Adrenal gland (tissue), 12 donors: ENCODE results near the gene RPTOR. TPM values are rescaled to one million over a fixed set of nuclear protein-coding genes. Genes with fewer than 3 reads are reported as not detected.

ENCODE experiments used
- DNase-seq, 7 donors: peaks; one replicate each; pipeline ENCODE4 v3.0.0-alpha.2; 2019 to 2020
- H3K27ac ChIP-seq, 5 donors: fragments of 200-600 bp; sonication (generic) in 4 of 5; 1 replicate in 3 of 5; 2 replicates in 2 of 5; pipeline versions ENCODE4 v1.5.1 to v1.8.0; 2016 to 2020; ENCODE audit warnings: mild to moderate bottlenecking in 1 of 5
- H3K27me3 ChIP-seq: fragments of 200-600 bp; 2 replicates; pipeline ENCODE4 v1.8.0; 2021
- H3K36me3 ChIP-seq, 2 donors: fragments of 200-600 bp; replicated peaks in 1 of 2; 1 replicate in 1 of 2; 2 replicates in 1 of 2; pipeline versions ENCODE4 v1.5.1 to v1.8.0; 2018 to 2022
- H3K4me1 ChIP-seq, 2 donors: fragments of 200-600 bp; replicated peaks in 1 of 2; 1 replicate in 1 of 2; 2 replicates in 1 of 2; pipeline versions ENCODE4 v1.5.1 to v1.8.0; 2018 to 2021
- H3K4me3 ChIP-seq, 4 donors: fragments of 200-600 bp; sonication (generic) in 3 of 4; one replicate each; pipeline ENCODE4 v1.5.1; 2016 to 2018
- H3K9me3 ChIP-seq, 3 donors: fragments of 200-600 bp; sonication (generic) in 1 of 3; replicated peaks in 1 of 3; 1 replicate in 2 of 3; 2 replicates in 1 of 3; pipeline versions ENCODE4 v1.5.1 to v1.8.0; 2016 to 2021
- POLR2A ChIP-seq, 2 donors: fragments of 450-650 bp; IDR thresholded peaks; one replicate each; pipeline ENCODE4 v1.6.1; 2017; ENCODE audit warnings: antibody characterized with exemption in 2 of 2, mild to moderate bottlenecking in 2 of 2, moderate library complexity in 1 of 2
- WGBS, 4 donors: extraction: QIAGEN DNeasy Blood & Tissue Kit in 2 of 4; methylation state at CpG; one replicate each; pipeline versions ENCODE4 v1.1.5 to v1.1.7; 2013 to 2017; 5-methylcytosine and 5-hydroxymethylcytosine counted together
- intact Hi-C, 2 donors: fragments of 100-400 bp; cut with DNase I; formaldehyde crosslinking; loops; one replicate each; pipeline versions ENCODE4 v1.14.1 to v1.15.0; 2022 to 2023
- polyA plus RNA-seq, 3 donors: library from polyadenylated mRNA; stranded (reverse); fragments of 200-250 nt in 2 of 3; fragments of 350-450 nt in 1 of 3; fragmentation: Illumina TruSeq in 1 of 3; extraction: RNeasy Lipid Tissue Mini Kit (QIAGEN cat#74804) in 1 of 3; gene quantifications; one replicate each; pipeline ENCODE4 v1.2.3, GENCODE V29; 2013 to 2014
- total RNA-seq, 9 donors: library from RNA; depleted of rRNA in 4 of 9; stranded (reverse); fragments of >200 nt in 4 of 9; fragments of 120-200 nt in 1 of 9; fragmentation: NEBNext Ultra II Directional in 1 of 9; extraction: Animal tissue kit (Norgen Biotek cat#: 25700) in 1 of 9; gene quantifications; one replicate each; pipeline versions ENCODE4 v1.1.0 to v1.2.4, GENCODE V29; 2013 to 2023
- TF ChIP-seq, protein P1 (sequence below), 6 experiments: fragments of 450-650 bp in 4 of 6; fragments of 200-600 bp in 2 of 6; sonication (generic) in 1 of 6; IDR thresholded peaks; 1 replicate in 5 of 6; 2 replicates in 1 of 6; pipeline versions ENCODE4 v1.5.1 to v1.8.0; 2016 to 2021; ENCODE audit warnings: antibody characterized with exemption in 6 of 6, mild to moderate bottlenecking in 2 of 6, moderate library complexity in 1 of 6
- donor health status: healthy with polysubstance abuse.
- donor health status: Bipolar disorder and iron deficiency.
- donor health status: DM: yes; HTN: yes; CAD: no.
- donor health status: DM: no; HTN: no; CAD: no.
- donor health status: DM: no; HTN: no; CAD: no.
- donor health status: DM: yes; HTN: yes; CAD: no.

The RPTOR gene
- total and polyA plus RNA-seq, 12 donors: 9.7 to 53.3 (median 29.7) TPM

GRCh38 chr17:80845863-80846671, 301.4 kb downstream of the RPTOR start:
- WGBS, 4 donors: 93 to 97% (median 94%) methylated on average over 31 to 36 of the region's 36 CpGs
- Histone ChIP-seq H3K4me3 (no peak overlapping the region), H3K4me1 (no peaks in the 10 kb centered on the region), H3K36me3 (peaks cover 0 to 7% of the 10 kb centered on the region in 2 donors), H3K27me3 (no peaks in the 10 kb centered on the region), H3K9me3 (no peaks in the 10 kb centered on the region), H3K27ac (no peak overlapping the region)
- TF ChIP-seq, protein P1, sequence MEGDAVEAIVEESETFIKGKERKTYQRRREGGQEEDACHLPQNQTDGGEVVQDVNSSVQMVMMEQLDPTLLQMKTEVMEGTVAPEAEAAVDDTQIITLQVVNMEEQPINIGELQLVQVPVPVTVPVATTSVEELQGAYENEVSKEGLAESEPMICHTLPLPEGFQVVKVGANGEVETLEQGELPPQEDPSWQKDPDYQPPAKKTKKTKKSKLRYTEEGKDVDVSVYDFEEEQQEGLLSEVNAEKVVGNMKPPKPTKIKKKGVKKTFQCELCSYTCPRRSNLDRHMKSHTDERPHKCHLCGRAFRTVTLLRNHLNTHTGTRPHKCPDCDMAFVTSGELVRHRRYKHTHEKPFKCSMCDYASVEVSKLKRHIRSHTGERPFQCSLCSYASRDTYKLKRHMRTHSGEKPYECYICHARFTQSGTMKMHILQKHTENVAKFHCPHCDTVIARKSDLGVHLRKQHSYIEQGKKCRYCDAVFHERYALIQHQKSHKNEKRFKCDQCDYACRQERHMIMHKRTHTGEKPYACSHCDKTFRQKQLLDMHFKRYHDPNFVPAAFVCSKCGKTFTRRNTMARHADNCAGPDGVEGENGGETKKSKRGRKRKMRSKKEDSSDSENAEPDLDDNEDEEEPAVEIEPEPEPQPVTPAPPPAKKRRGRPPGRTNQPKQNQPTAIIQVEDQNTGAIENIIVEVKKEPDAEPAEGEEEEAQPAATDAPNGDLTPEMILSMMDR (IDR thresholded peaks at IDR 0.05): no peak
- no peak for TF ChIP-seq POLR2A (IDR thresholded peaks at IDR 0.05)
- intact Hi-C loops: no loop called here
- DNase-seq: peak in 1 of 7 donors; percentile 5

DNA sequence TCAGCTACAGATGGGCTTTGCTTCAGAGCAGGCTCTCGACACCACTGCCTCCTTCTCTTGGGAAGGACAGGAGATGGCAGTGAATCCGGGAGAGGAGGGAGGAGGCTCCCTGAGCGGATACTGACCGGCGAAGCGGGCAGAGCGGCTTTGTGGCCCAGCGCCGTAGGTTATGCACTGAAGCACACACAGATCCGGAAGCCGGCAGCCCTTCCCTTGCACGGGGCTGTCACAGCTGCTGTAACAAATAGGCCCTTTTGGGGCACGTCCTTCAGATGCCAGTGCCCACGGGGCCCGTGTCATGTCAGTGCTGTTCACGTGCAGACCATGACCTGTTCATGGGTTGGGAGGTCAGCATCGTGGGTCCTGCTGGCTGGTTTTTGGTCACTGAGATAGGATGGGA, 302.3 kb downstream of the RPTOR start:
- WGBS, 4 donors: 96 to 97% (median 97%) methylated on average over 16 to 17 of the region's 17 CpGs

GRCh38 chr17:80847496-80848230, 303.0 kb downstream of the RPTOR start:
- H3K4me3 ChIP-seq: no peak overlapping the region
- H3K36me3 ChIP-seq: peaks cover 0 to 7% of the 10 kb centered on the region in 2 donors
- no peaks in the 10 kb centered on the region for H3K4me1 ChIP-seq
- intact Hi-C loops: no loop called here
- H3K9me3 ChIP-seq: no peaks in the 10 kb centered on the region
- peak in 1 of 7 donors; percentile 4 for DNase-seq
- WGBS, 4 donors: 81 to 89% (median 87%) methylated on average over 24 to 28 of the region's 28 CpGs
- H3K27me3 ChIP-seq: no peaks in the 10 kb centered on the region
- TF ChIP-seq POLR2A (IDR thresholded peaks at IDR 0.05): no peak
- TF ChIP-seq, protein P1 (IDR thresholded peaks at IDR 0.05): no peak
- no peak overlapping the region for H3K27ac ChIP-seq

More for the DNA sequence above, 302.3 kb downstream of the RPTOR start:
- H3K36me3 ChIP-seq: peaks cover 0 to 7% of the 10 kb centered on the region in 2 donors
- DNase-seq: peak in 1 of 7 donors; percentile 5
- H3K4me3 ChIP-seq: no peak overlapping the region
- TF ChIP-seq POLR2A (IDR thresholded peaks at IDR 0.05): no peak
- TF ChIP-seq, protein P1 (IDR thresholded peaks at IDR 0.05): no peak
- H3K27me3 ChIP-seq: no peaks in the 10 kb centered on the region
- H3K27ac ChIP-seq: no peak overlapping the region
- no peaks in the 10 kb centered on the region for H3K9me3 ChIP-seq
- no peaks in the 10 kb centered on the region for H3K4me1 ChIP-seq
- intact Hi-C loops: no loop called here

DNA sequence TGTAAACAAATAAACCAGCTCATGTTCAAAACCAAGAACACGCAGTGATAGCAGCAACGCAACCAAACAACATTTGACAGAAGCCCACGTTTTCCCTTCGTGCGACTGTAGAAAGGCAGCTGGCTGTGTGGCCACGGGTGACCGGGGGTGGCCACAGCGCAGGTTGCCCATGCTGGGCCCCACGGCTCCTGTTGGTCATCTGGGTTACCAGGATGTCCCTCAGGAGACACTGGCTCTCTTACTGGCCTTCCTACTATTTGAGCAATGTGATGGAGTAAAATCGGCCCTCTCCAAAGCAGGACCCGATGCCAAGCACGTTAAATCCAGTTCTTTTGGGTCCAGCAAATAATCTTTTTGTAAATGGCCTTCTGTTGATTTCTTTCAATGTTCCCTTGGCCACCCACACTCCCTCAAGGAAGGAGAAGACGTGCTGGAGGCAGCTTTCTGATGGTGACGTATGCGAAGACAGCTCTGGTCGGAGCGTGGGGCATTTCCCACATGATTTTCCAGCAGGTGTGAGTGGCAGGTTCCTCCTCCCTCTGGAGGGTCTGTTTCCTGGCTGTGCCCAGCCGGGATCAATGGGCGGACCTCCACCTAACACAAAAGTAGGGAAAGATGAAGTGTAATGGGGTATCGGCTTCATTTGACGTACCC, 303.9 kb downstream of the RPTOR start:
- H3K27me3 ChIP-seq: no peaks in the 10 kb centered on the region
- H3K4me1 ChIP-seq: no peaks in the 10 kb centered on the region
- H3K4me3 ChIP-seq: no peak overlapping the region
- no peaks in the 10 kb centered on the region for H3K9me3 ChIP-seq
- H3K36me3 ChIP-seq: peaks cover 0 to 7% of the 10 kb centered on the region in 2 donors
- H3K27ac ChIP-seq: no peak overlapping the region
- no peak for DNase-seq
- WGBS, 4 donors: 95 to 96% (median 96%) methylated on average over 21 of the region's 21 CpGs
- no peak for TF ChIP-seq POLR2A (IDR thresholded peaks at IDR 0.05)
- TF ChIP-seq, protein P1 (IDR thresholded peaks at IDR 0.05): no peak
- intact Hi-C loops: no loop called here
